HG03354 (cell line): ENCODE measurements around the gene AP2A2.

Experiments used
- ATAC-seq: cut with Tn5 transposase; IDR thresholded peaks from one replicate; pipeline ENCODE4 v1.9.1; 2021; ENCODE audit warnings: mild to moderate bottlenecking; ENCODE audit not compliant: unreplicated experiment, poor library complexity, severe bottlenecking

Gene AP2A2

GRCh38 chr11:898143-898511, 27.5 kb upstream of the AP2A2 start:
- no peak for ATAC-seq

GRCh38 chr11:898540-899190, 27.0 kb upstream of the AP2A2 start:
- ATAC-seq = no peak

- no peak for ATAC-seq
Measured at GRCh38 chr11:899724-900123, 25.9 kb upstream of the AP2A2 start.

- no peak for ATAC-seq
Measured at GRCh38 chr11:900545-900944, 25.1 kb upstream of the AP2A2 start.

- no peak for ATAC-seq
Measured at GRCh38 chr11:901452-902061, 24.1 kb upstream of the AP2A2 start.

DNA sequence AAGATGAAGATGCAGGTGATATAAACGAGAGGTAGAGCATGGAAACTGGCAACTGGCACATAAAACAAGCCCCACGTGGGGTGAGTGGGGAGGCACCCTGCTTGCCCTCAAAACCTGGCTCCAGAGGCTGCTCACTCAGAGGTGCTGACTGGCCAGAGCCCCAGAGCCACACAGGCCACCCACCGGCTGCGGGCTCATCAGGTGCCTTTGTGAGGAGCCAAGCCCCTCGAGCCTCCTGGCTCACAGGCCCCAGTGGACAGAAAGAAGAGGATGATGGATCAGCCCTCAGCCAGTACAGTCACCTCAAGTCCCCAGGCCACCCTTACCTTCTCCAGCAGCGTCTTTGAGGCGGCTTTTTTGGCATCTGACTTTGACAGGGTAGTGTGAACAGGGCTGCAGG, 21.3 kb upstream of the AP2A2 start:
- no peak for ATAC-seq

DNA sequence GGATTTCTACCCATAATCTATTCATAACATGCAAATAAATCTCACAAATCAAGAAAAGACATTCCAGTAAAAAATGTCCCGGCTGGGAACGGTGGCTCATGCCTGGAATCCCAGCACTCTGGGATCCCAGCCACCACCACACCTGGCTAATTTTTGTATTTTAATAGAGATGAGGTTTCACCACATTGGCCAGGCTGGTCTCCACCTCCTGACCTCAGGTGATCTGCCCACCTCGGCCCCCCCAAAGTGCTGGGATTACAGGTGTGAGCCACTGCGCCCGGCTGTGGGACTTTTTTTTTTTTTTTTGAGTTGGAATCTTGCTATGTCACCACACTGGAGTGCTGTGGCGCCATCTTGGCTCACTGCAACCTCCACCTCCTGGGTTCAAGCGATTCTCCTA, 19.7 kb upstream of the AP2A2 start:
- no peak for ATAC-seq

GRCh38 chr11:907668-908067, 18.0 kb upstream of the AP2A2 start:
- no peak for ATAC-seq

GRCh38 chr11:908273-908672, 17.4 kb upstream of the AP2A2 start:
- ATAC-seq = no peak

DNA sequence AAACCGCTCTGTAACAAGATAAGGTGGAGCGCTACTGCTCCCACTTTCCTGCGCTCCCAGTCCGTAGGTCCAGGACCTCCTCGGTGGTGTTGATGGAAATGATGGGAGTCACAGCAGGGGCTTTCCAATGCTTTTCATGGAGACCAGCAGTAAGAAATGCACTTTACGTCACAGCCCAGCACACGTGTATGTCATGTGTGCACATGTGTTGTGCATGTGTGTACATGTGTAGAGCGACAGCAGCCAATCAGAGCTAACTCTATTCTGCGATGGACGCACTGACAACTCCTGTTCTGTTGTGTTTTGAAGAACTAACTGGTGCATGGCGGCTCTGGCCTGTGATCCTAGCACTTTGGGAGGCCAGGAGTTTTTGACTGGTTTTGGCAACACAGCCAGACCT, 16.3 kb upstream of the AP2A2 start:
- no peak for ATAC-seq

DNA sequence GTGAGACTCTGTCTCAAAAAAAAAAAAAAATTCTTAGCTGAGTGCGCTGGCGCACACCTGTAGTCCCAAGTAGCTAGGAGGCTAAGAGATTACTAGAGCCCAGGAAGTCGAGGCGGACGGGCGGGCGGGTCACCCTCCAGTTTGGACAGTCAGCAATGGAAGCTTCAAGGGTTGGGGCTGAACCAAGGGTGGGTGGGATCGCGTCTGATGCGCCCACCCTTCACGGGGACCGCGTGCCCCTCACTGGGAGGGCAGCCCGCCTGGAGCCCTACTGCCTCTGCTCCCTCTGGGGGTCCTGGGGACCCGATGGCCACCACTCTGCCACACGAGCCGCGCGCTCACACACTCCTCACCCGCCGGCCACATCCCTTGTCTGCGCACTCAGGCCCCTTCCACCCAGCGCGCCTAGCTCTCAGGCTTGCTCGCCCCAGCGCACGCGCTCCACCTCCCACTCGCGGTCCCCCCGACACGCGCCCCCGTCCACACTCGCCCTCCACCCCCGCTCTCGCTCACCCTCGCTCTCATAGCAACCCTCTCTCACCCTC, 15.6 kb upstream of the AP2A2 start:
- peak; percentile 12 for ATAC-seq

- peak; percentile 91 for ATAC-seq
Measured at GRCh38 chr11:910589-911030, 15.1 kb upstream of the AP2A2 start, which contains the start of gene CHID1. CHID1 (minus strand) TSS chr11:910810; CDS start chr11:904816, 5,994 bp downstream.

- peak; percentile 43 for ATAC-seq
Measured at GRCh38 chr11:911031-911889, 14.4 kb upstream of the AP2A2 start.

- ATAC-seq = no peak
Measured at GRCh38 chr11:911890-912219, 13.8 kb upstream of the AP2A2 start.

- no peak for ATAC-seq
Measured at GRCh38 chr11:912266-912665, 13.4 kb upstream of the AP2A2 start.

DNA sequence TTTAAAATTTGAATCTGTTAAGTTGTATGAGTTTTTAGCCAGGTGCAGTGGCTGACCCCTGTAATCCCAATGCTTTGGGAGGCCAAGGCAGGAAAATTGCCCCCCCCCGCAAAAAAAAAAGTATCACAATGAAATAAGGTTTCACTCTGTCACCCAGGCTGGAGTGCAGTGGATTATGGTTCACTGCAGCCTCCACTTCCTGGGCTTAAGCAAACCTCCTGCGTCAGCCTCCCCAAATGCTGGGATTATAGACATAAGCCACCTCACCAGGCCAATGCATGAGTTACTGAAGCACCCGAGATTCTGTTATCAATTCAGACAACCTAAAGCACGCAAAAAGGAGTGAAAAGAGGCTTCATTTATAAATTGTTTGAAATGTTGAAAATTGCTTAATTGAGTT, 12.6 kb upstream of the AP2A2 start:
- no peak for ATAC-seq

DNA sequence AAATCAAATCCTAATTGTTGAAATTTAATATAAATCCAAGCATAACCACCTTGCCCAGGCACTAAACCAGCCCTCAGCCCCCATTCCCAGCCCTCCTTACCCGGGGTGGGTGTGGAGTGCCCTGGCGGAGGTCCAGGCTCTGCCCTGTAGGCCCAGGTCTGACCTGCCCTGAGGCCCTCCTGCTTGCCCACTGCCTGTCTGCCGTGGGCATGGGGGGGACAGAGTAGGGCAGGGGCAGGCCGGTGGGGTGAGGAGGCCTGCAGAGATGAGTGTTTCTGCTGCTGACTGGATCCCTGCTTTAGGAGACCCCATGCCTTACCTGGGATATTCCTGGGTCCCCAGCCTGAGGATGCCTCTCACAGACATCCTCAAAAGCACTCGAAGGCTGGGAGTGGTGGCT, 11.5 kb upstream of the AP2A2 start:
- ATAC-seq = no peak

- ATAC-seq = no peak
Measured at GRCh38 chr11:914747-915501, 10.7 kb upstream of the AP2A2 start.

DNA sequence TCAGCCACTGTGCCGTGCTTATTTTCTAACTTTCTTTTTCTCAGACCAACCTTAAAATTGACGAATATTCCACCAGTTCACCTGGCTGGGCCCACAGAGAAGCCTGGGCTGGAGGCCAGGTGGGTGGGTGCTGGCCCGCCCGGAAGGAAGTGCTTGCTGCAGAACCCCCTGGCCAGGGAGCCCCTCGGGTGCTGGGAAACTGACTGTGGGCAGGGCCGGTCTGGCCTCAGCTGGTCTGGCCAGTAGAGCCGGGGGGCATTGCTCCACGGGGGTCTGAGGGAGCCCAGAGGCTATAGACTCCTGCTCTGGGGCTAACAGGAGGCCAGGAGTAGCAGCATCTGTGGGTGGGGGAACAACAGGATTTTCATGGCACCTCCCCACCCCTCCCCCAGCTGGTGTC, 8.2 kb upstream of the AP2A2 start:
- no peak for ATAC-seq
